ENCODE measurements around the gene GFOD2. TPM values are rescaled to one million over a fixed set of nuclear protein-coding genes. Genes with fewer than 3 reads are reported as not detected.
"Not testable (repeated sequence)": the region's sequence is repeated elsewhere in the genome, so short reads cannot be mapped to it uniquely, and the experiment has no call there.

GFOD2 gene
- total RNA-seq, 1 donor from 2014 or later: 10.5 TPM

- no peak for DNase-seq (ENCODE audit: low read depth)
Measured at GRCh38 chr16:67707210-67707609, 11.9 kb downstream of the GFOD2 start.

- no peak for DNase-seq (ENCODE audit: low read depth)
Measured at GRCh38 chr16:67704110-67704509, 15.0 kb downstream of the GFOD2 start.

- DNase-seq (ENCODE audit: low read depth): no peak
Measured at GRCh38 chr16:67703626-67704025, 15.5 kb downstream of the GFOD2 start.

GRCh38 chr16:67702130-67702529 is 17.0 kb downstream of the GFOD2 start:
- DNase-seq (ENCODE audit: low read depth): no peak

GRCh38 chr16:67701420-67701819 is 17.7 kb downstream of the GFOD2 start:
- DNase-seq (ENCODE audit: low read depth): no peak

- DNase-seq (ENCODE audit: low read depth): no peak
Measured at GRCh38 chr16:67699265-67699664, 19.9 kb downstream of the GFOD2 start.

GRCh38 chr16:67697422-67698185 is 21.5 kb downstream of the GFOD2 start:
- no peak for DNase-seq (ENCODE audit: low read depth)

GRCh38 chr16:67694611-67695010 is 24.5 kb downstream of the GFOD2 start:
- DNase-seq (ENCODE audit: low read depth): peak; percentile 50

GRCh38 chr16:67693517-67694285 is 25.4 kb downstream of the GFOD2 start:
- DNase-seq (ENCODE audit: low read depth): not testable (repeated sequence)

- DNase-seq (ENCODE audit: low read depth): no peak
Measured at GRCh38 chr16:67685388-67686112, 33.6 kb downstream of the GFOD2 start.

GRCh38 chr16:67683767-67684166 is 35.3 kb downstream of the GFOD2 start:
- DNase-seq (ENCODE audit: low read depth): no peak

GRCh38 chr16:67679935-67680897 is 38.9 kb downstream of the GFOD2 start:
- no peak for DNase-seq (ENCODE audit: low read depth)

GRCh38 chr16:67678354-67679023 is 40.6 kb downstream of the GFOD2 start:
- DNase-seq (ENCODE audit: low read depth): no peak

GRCh38 chr16:67677712-67678111 is 41.4 kb downstream of the GFOD2 start:
- no peak for DNase-seq (ENCODE audit: low read depth)

- no peak for DNase-seq (ENCODE audit: low read depth)
Measured at GRCh38 chr16:67676939-67677338, 42.2 kb downstream of the GFOD2 start.

- DNase-seq (ENCODE audit: low read depth): no peak
Measured at GRCh38 chr16:67676516-67676915, 42.6 kb downstream of the GFOD2 start.

GRCh38 chr16:67675999-67676398 is 43.1 kb downstream of the GFOD2 start:
- DNase-seq (ENCODE audit: low read depth): no peak

GRCh38 chr16:67675579-67675935 is 43.6 kb downstream of the GFOD2 start:
- DNase-seq (ENCODE audit: low read depth): no peak

- no peak for DNase-seq (ENCODE audit: low read depth)
Measured at GRCh38 chr16:67674851-67675578, 44.1 kb downstream of the GFOD2 start.
